IPS-11a (cell line): Measurements from ENCODE around the gene GRK2.
"Not testable (repeated sequence)": the region's sequence is repeated elsewhere in the genome, so short reads cannot be mapped to it uniquely, and the experiment has no call there.

Experiments
- H3K4me3 ChIP-seq: one replicate; pipeline ENCODE4 v1.5.1; 2013; ENCODE audit warnings: low read depth, low read length, control low read depth

The GRK2 gene

DNA sequence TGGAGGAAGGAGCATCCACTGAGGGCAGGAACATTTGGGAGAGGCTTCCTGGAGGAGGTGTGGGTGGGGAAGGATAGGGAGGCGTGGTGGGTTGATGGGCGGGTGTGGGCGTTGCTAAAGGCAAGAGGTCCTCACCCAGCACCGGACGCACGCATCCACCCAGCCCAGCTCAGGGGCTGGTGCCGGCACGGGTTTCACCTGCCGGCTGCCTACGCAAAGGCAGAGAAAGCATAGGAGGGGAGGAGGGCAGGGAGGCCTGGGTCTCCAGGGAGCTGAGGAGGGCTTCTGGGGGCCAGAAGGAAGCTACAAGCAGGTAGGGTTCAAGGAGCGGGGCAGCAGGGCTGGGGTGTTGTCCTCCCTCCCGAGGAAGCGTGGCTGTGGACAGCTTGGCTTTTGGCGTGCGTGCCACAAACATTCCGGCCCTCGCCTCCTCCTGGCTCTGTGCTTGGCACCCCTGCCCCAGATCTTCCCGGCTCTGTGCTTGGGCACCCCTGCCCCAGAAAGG, 44.8 kb downstream of the GRK2 start:
- H3K4me3 ChIP-seq: no peak overlapping the region

DNA sequence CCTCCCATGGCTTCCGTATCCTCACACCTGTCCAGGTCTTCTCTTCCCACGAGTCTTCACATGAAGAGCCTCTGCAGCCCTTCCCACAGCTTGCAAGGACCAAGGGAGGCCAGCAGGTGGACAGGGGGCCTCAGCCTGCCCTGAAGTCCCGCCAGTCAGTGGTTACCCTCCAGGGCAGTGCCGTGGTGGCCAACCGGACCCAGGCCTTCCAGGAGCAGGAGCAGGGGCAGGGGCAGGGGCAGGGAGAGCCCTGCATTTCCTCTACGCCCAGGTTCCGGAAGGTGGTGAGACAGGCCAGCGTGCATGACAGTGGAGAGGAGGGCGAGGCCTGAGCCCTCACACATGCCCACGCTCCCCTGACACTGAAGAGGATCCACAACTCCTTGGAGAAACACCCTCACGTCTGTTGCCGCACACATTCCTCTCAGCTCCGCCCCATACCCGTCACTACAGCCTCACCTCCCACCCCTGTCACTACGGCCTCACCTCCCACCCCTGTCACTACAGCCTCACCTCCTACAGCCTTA, 45.3 kb downstream of the GRK2 start:
- H3K4me3 ChIP-seq: no peak overlapping the region

GRCh38 chr11:67312187-67313021, 46.1 kb downstream of the GRK2 start:
- H3K4me3 ChIP-seq: no peak overlapping the region

GRCh38 chr11:67313125-67313890, 47.0 kb downstream of the GRK2 start:
- H3K4me3 ChIP-seq: no peak overlapping the region

GRCh38 chr11:67314218-67314617, 47.9 kb downstream of the GRK2 start:
- H3K4me3 ChIP-seq: no peak overlapping the region

GRCh38 chr11:67315325-67315909, 49.1 kb downstream of the GRK2 start:
- no peak overlapping the region for H3K4me3 ChIP-seq

- H3K4me3 ChIP-seq: peak overlapping the region; percentile 75
These were observed 50.6 kb downstream of the GRK2 start for GRCh38 chr11:67316882-67317204.

DNA sequence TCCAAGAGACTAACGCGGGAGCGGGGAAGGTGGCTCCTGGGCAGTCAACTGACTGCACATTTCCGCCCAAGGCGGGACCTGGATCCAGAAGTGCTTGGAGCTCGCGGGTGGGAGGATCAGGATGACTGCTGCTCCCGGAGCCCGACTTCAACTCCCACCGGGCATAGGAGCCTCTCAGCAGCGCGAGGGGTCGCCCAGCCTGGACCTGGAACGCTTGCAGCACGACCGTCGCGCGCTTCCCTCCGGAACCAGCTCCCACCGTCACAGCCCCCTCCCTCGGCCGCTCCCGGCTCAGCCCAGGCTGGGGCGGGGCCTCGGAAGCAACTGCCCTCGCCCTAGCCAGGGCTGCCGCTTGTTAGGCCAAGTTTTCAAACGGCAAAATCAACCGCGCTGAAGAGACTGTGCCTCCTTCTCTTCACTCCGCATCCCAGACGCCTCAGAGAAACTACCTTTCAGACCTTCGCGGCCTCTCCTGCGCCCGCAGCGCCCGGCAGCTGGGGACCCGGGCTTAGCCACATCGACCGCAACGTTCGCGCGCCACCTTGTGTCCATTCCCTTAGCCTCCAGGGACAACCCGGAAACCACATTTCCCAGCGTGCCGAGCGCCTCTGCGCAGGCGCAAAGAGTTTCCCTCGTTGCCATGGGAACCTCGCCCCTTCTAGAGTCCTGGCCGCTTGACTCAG, 51.1 kb downstream of the GRK2 start:
- peak overlapping the region; percentile 75 for H3K4me3 ChIP-seq

GRCh38 chr11:67317888-67318555, 51.7 kb downstream of the GRK2 start:
- H3K4me3 ChIP-seq: peak overlapping the region; percentile 75

GRCh38 chr11:67318876-67319275, 52.6 kb downstream of the GRK2 start:
- not testable (repeated sequence) for H3K4me3 ChIP-seq

GRCh38 chr11:67320011-67320410, 53.7 kb downstream of the GRK2 start:
- H3K4me3 ChIP-seq: no peak overlapping the region

- H3K4me3 ChIP-seq: no peak overlapping the region
These were observed 54.4 kb downstream of the GRK2 start for GRCh38 chr11:67320691-67321090.

DNA sequence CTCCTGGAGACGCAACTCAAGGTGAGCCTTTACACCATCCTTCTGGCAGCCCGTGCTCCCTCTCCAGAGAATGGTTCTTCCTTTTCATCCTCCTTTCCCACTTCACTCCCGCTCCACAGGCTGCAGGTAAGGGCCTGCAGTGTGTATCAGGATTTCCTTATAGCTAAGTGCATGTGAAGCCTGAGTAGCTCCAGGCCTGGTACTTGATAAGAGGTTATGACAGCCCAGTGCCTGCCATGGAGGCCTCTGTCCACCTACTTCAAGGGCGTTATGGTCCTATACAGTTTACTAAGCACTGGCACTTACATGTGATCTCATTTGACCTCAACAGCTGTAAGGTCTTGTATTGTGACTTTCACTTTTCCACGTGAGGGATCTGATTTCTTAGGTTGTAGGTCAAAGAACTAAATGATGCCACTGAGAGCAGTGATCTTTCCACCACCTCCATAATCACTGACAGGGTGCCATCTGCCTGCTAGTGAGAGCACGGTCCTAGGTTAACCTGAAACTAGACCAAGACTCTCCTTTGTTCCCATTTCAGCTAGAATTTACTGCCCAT, 55.1 kb downstream of the GRK2 start:
- no peak overlapping the region for H3K4me3 ChIP-seq

DNA sequence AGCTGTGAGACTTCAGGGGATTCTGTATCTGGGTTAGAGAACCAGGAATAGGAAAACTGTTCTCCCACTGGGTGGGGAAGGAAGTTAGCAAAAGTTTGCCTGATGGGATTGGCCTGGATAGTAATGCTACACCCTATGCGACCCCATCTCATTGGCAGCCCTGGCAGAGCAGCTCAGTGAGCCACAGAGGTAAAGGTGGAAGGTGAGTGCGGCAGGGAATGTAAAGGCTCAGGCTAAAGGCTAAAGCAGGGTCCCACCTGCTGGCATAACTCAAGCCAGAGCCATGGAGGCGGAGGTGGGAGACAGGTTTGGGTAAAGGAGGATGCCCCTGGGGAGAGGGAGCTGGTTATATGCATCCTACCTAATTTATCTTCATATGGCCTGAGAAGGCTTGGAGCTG, 55.8 kb downstream of the GRK2 start:
- no peak overlapping the region for H3K4me3 ChIP-seq

DNA sequence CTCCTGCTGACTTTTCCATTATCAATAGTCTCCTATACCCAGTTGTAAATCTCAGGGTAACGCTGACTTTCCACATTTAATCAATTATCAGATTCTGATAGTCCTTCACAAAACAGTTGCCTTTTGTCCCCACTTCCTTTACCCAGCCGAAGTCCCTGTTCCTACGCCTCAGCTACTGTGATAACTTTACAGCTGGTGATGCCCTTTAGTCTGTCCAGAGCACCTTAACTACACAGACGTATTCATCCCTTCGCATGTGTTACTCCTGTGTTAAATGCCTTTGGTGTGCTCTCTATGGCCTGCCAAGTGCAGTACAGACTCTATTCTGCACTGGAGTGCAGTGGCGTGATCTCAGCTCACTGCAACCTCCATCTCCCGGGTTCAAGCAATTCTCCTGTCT, 57.3 kb downstream of the GRK2 start:
- no peak overlapping the region for H3K4me3 ChIP-seq

DNA sequence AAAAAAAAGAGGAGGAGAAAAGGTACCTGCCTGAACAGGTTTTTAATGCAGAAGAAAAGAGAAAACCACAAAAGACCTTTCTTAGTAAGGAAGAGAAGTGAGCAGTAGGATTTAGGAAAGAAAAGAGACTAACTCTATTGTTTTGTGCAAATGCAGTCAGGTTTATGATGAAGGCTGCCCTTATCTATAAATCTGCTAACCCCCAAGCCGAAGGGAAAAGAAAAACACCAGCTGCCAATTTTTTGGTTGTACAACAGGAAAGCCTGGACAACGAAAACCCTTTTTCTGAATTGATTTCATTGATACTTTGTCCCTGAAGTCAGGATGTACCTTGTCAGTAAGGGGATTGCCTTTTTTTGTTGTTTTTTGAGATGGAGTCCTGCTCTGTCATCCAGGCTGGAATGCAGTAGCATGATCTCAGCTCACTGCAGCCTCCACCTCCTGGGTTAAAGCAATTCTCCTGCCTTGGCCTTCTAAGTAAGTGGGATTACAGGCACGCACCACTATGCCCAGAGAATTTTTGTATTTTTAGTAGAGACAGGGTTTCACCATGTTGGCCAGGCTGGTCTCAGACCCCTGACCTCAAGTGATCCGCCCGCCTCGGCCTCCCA, 65.9 kb downstream of the GRK2 start:
- H3K4me3 ChIP-seq: no peak overlapping the region
